NCI-H2029 treated with DMSO at 0.1 percent for 48 hours (cell line): ENCODE measurements around the gene DLX4.

Source experiments
- DNase-seq: peaks from one replicate; lab custom pipeline; 2025; lab: John Stamatoyannopoulos, UW

The DLX4 gene

GRCh38 chr17:49968405-49969133 lies 421 bp upstream of the DLX4 start:
- no peak for DNase-seq

- DNase-seq = no peak
Measured at GRCh38 chr17:49969795-49970389, 902 bp downstream of the DLX4 start.

GRCh38 chr17:49970498-49970897 lies 1.5 kb downstream of the DLX4 start:
- DNase-seq = no peak

- no peak for DNase-seq
Measured at GRCh38 chr17:49971199-49971847, 2.3 kb downstream of the DLX4 start.

GRCh38 chr17:49971848-49972485 lies 3.0 kb downstream of the DLX4 start:
- no peak for DNase-seq

GRCh38 chr17:49972486-49973270 lies 3.7 kb downstream of the DLX4 start:
- no peak for DNase-seq

- DNase-seq = no peak
Measured at GRCh38 chr17:49973271-49973615, 4.3 kb downstream of the DLX4 start.

- no peak for DNase-seq
Measured at GRCh38 chr17:49975531-49975930, 6.5 kb downstream of the DLX4 start.

- no peak for DNase-seq
Measured at GRCh38 chr17:49976163-49976827, 7.3 kb downstream of the DLX4 start.

- DNase-seq = no peak
Measured at GRCh38 chr17:49976828-49977202, 7.8 kb downstream of the DLX4 start.

GRCh38 chr17:49977463-49978389 lies 8.7 kb downstream of the DLX4 start:
- no peak for DNase-seq

- DNase-seq = no peak
Measured at GRCh38 chr17:49978501-49978900, 9.5 kb downstream of the DLX4 start.

- DNase-seq = no peak
Measured at GRCh38 chr17:49979748-49980479, 10.9 kb downstream of the DLX4 start.

GRCh38 chr17:49980703-49981197 lies 11.8 kb downstream of the DLX4 start:
- DNase-seq = no peak

- no peak for DNase-seq
Measured at GRCh38 chr17:49984283-49984682, 15.3 kb downstream of the DLX4 start.

GRCh38 chr17:49984776-49985175 lies 15.8 kb downstream of the DLX4 start:
- DNase-seq = no peak

- no peak for DNase-seq
Measured at GRCh38 chr17:49985310-49985990, 16.5 kb downstream of the DLX4 start.

- DNase-seq = no peak
Measured at GRCh38 chr17:49986396-49987289, 17.7 kb downstream of the DLX4 start.
